Measurements from ENCODE around the gene ULK3. TPM values are rescaled to one million over a fixed set of nuclear protein-coding genes. Genes with fewer than 3 reads are reported as not detected.

ULK3 gene
- total RNA-seq, 2 experiments from 2014 or later = 37.8 to 38.9 TPM

- Mint-ChIP-seq H3K36me3 (ENCODE audit: low read depth) (peaks cover 42% of the 10 kb centered on the region), H3K27me3 (no peaks in the 10 kb centered on the region), H3K4me1 (ENCODE audit: low read depth) (peaks cover 90% of the 10 kb centered on the region), H3K9me3 (no peaks in the 10 kb centered on the region), H3K4me3 (peak overlapping the region; percentile 90), H3K27ac (peak overlapping the region; percentile 94)
- Histone ChIP-seq H3K27me3 (ENCODE audit: control insufficient read depth in 1 of 2, insufficient read depth in 2 of 2, low read length in 2 of 2) (no peaks in the 10 kb centered on the region), H3K36me3 (ENCODE audit: insufficient read depth, low read length) (peaks cover 62% of the 10 kb centered on the region), H3K27ac (ENCODE audit: low read depth in 1 of 2, low read length in 2 of 2) (peak overlapping the region; percentile 69 to 93), H3K4me3 (ENCODE audit: low read length) (peak overlapping the region; percentile 100), H3K4me1 (ENCODE audit: insufficient read depth, low read length) (peaks cover 96% of the 10 kb centered on the region), H3K9me3 (ENCODE audit: control insufficient read depth in 1 of 2, insufficient read depth in 1 of 2, low read length in 2 of 2) (no peaks in the 10 kb centered on the region)
- intact Hi-C loops (cut with DNase I, micrococcal nuclease) = no loop called here
- DNase-seq (peak in 4 of 14 experiments; percentile 43 to 69 (median 59)), ATAC-seq (ENCODE audit: poor library complexity) (no peak)
- TF ChIP-seq CTCF (IDR thresholded peaks at IDR 0.05) = no peak
- ChIA-PET POLR2A (interaction anchor here (0.5 to 33.5 kb wide), 5 partner anchors 5 to 387 kb away, joined by 3 to 925 read pairs (median 4); partner anchors contain the start of genes CSK and FAM219B), CTCF (interaction anchor here (0.7 to 14.8 kb wide), 4 partner anchors 9 to 19 kb away, joined by 3 to 353 read pairs (median 6); no protein-coding TSS in a partner anchor)
These were observed 52.7 kb downstream of the ULK3 start for GRCh38 chr15:74790080-74790916.

GRCh38 chr15:74789741-74790079 lies 53.2 kb downstream of the ULK3 start:
- Histone ChIP-seq H3K36me3 (ENCODE audit: insufficient read depth, low read length) (peaks cover 60% of the 10 kb centered on the region), H3K9me3 (ENCODE audit: control insufficient read depth in 1 of 2, insufficient read depth in 1 of 2, low read length in 2 of 2) (no peaks in the 10 kb centered on the region), H3K4me1 (ENCODE audit: insufficient read depth, low read length) (peaks cover 96% of the 10 kb centered on the region), H3K27ac (ENCODE audit: low read depth in 1 of 2, low read length in 2 of 2) (peak overlapping the region; percentile 69 to 93), H3K27me3 (ENCODE audit: control insufficient read depth in 1 of 2, insufficient read depth in 2 of 2, low read length in 2 of 2) (no peaks in the 10 kb centered on the region), H3K4me3 (ENCODE audit: low read length) (peak overlapping the region; percentile 100)
- Mint-ChIP-seq H3K27ac (peak overlapping the region; percentile 94), H3K4me3 (peak overlapping the region; percentile 90), H3K9me3 (no peaks in the 10 kb centered on the region), H3K36me3 (ENCODE audit: low read depth) (peaks cover 41% of the 10 kb centered on the region), H3K4me1 (ENCODE audit: low read depth) (peaks cover 90% of the 10 kb centered on the region), H3K27me3 (no peaks in the 10 kb centered on the region)
- peak in 3 of 14 experiments; percentile 14 to 38 (median 17) for DNase-seq
- ChIA-PET POLR2A (interaction anchor here (1.0 to 33.5 kb wide), 5 partner anchors 6 to 662 kb away, joined by 3 to 925 read pairs (median 17); partner anchors contain the start of genes CSK, FAM219B and SIN3A), CTCF (interaction anchor here (1.1 to 14.8 kb wide), 3 partner anchors 10 to 18 kb away, joined by 4 to 353 read pairs (median 8); no protein-coding TSS in a partner anchor)
- no peak for TF ChIP-seq CTCF (IDR thresholded peaks at IDR 0.05)
- no peak for ATAC-seq (ENCODE audit: poor library complexity)
- intact Hi-C loops (cut with DNase I, micrococcal nuclease) = loop anchor here (1.0 to 10.0 kb wide), 6 partner anchors 8 to 795 kb away; partner anchors contain the start of genes C15orf39 (in 2 of the 2), ARID3B (in 1 of the 2), PML (in 1 of the 2) and STOML1 (in 1 of the 2)

GRCh38 chr15:74789171-74789631 lies 53.8 kb downstream of the ULK3 start:
- Mint-ChIP-seq H3K27ac (peak overlapping the region; percentile 94), H3K9me3 (no peaks in the 10 kb centered on the region), H3K36me3 (ENCODE audit: low read depth) (peaks cover 39% of the 10 kb centered on the region), H3K4me3 (peak overlapping the region; percentile 90), H3K4me1 (ENCODE audit: low read depth) (peaks cover 85% of the 10 kb centered on the region), H3K27me3 (no peaks in the 10 kb centered on the region)
- ChIA-PET CTCF (interaction anchor here (1.1 to 14.8 kb wide), 3 partner anchors 10 to 18 kb away, joined by 4 to 353 read pairs (median 64); no protein-coding TSS in a partner anchor), POLR2A (interaction anchor here (1.2 to 33.5 kb wide), 6 partner anchors 6 to 662 kb away, joined by 4 to 925 read pairs (median 22); partner anchors contain the start of genes CLK3, CSK, FAM219B and SIN3A)
- H3K27ac ChIP-seq (ENCODE audit: low read depth in 1 of 2, low read length in 2 of 2) = peak overlapping the region; percentile 69 to 93
- H3K9me3 ChIP-seq (ENCODE audit: control insufficient read depth in 1 of 2, insufficient read depth in 1 of 2, low read length in 2 of 2) = no peaks in the 10 kb centered on the region
- no peak for ATAC-seq (ENCODE audit: poor library complexity)
- H3K4me1 ChIP-seq (ENCODE audit: insufficient read depth, low read length) = peaks cover 96% of the 10 kb centered on the region
- H3K4me3 ChIP-seq (ENCODE audit: low read length) = peak overlapping the region; percentile 100
- no peaks in the 10 kb centered on the region for H3K27me3 ChIP-seq (ENCODE audit: control insufficient read depth in 1 of 2, insufficient read depth in 2 of 2, low read length in 2 of 2)
- DNase-seq = peak in 6 of 14 experiments; percentile 42 to 70 (median 57)
- intact Hi-C loops (cut with DNase I, micrococcal nuclease) = loop anchor here (1.0 to 10.0 kb wide), 6 partner anchors 8 to 794 kb away; partner anchors contain the start of genes C15orf39 (in 2 of the 2), ARID3B (in 1 of the 2), PML (in 1 of the 2) and STOML1 (in 1 of the 2)
- no peak for TF ChIP-seq CTCF (IDR thresholded peaks at IDR 0.05)
- peaks cover 58% of the 10 kb centered on the region for H3K36me3 ChIP-seq (ENCODE audit: insufficient read depth, low read length)

All from CD4-positive, alpha-beta T cell (primary cell).